Spleen (tissue), 11 donors: ENCODE results near the gene TBPL1. TPM values are rescaled to one million over a fixed set of nuclear protein-coding genes. Genes with fewer than 3 reads are reported as not detected.

Source experiments
- DNase-seq: peaks from one replicate; pipeline ENCODE4 v3.0.0-alpha.2; 2020
- H3K27ac ChIP-seq, 8 donors: fragments of 200-600 bp; sonication (generic) in 7 of 8; 1 replicate in 4 of 8; 2 replicates in 4 of 8; pipeline versions ENCODE4 v1.5.0 to v1.8.0; 2016 to 2021; ENCODE audit warnings: inconsistent platforms in 4 of 8, mild to moderate bottlenecking in 4 of 8, moderate library complexity in 1 of 8
- H3K27me3 ChIP-seq, 7 donors: fragments of 200-600 bp; sonication (generic) in 6 of 7; replicated peaks in 1 of 7; 1 replicate in 4 of 7; 2 replicates in 3 of 7; pipeline versions ENCODE4 v1.5.0 to v1.8.0; 2016 to 2021; ENCODE audit warnings: inconsistent platforms in 3 of 7, mild to moderate bottlenecking in 1 of 7
- H3K36me3 ChIP-seq, 6 donors: fragments of 200-600 bp; sonication (generic) in 5 of 6; 1 replicate in 4 of 6; 2 replicates in 2 of 6; pipeline versions ENCODE4 v1.5.0 to v1.8.0; 2016 to 2021; ENCODE audit warnings: inconsistent platforms in 2 of 6
- H3K4me1 ChIP-seq, 6 donors: fragments of 200-600 bp; sonication (generic) in 5 of 6; 1 replicate in 3 of 6; 2 replicates in 3 of 6; pipeline versions ENCODE4 v1.5.0 to v1.8.0; 2016 to 2021; ENCODE audit warnings: inconsistent platforms in 3 of 6
- H3K4me3 ChIP-seq, 8 donors: fragments of 200-600 bp; sonication (generic) in 7 of 8; 1 replicate in 4 of 8; 2 replicates in 4 of 8; pipeline versions ENCODE4 v1.5.0 to v1.8.0; 2016 to 2021; ENCODE audit warnings: inconsistent platforms in 4 of 8, mild to moderate bottlenecking in 4 of 8, moderate library complexity in 2 of 8
- H3K9me3 ChIP-seq, 8 donors: fragments of 200-600 bp; sonication (generic) in 7 of 8; 1 replicate in 4 of 8; 2 replicates in 4 of 8; pipeline versions ENCODE4 v1.5.0 to v1.8.0; 2016 to 2021; ENCODE audit warnings: inconsistent platforms in 4 of 8
- CTCF ChIP-seq, 11 experiments: fragments of 200-600 bp in 7 of 11; fragments of 450-650 bp in 4 of 11; sonication (generic) in 4 of 11; IDR thresholded peaks in 8 of 11; conservative IDR thresholded peaks in 3 of 11; 1 replicate in 7 of 11; 2 replicates in 4 of 11; pipeline versions ENCODE4 v1.4.0 to v1.8.0; 2016 to 2021; ENCODE audit warnings: antibody characterized with exemption in 11 of 11, inconsistent platforms in 4 of 11, mild to moderate bottlenecking in 1 of 11
- POLR2A ChIP-seq, 3 donors: fragments of 450-650 bp; IDR thresholded peaks; one replicate each; pipeline ENCODE4 v1.5.1; 2017; ENCODE audit warnings: antibody characterized with exemption in 3 of 3, mild to moderate bottlenecking in 1 of 3
- POLR2AphosphoS5 ChIP-seq, 3 donors: sonication (generic); formaldehyde crosslinking; IDR thresholded peaks; one replicate each; pipeline ENCODE4 v1.5.1; 2017; ENCODE audit warnings: antibody characterized with exemption in 3 of 3
- WGBS, 5 donors: extraction: QIAGEN DNeasy Blood & Tissue Kit in 3 of 5; methylation state at CpG; one replicate each; pipeline versions ENCODE4 v1.1.5 to v1.1.7; 2013 to 2018; 5-methylcytosine and 5-hydroxymethylcytosine counted together
- intact Hi-C: fragments of 100-400 bp; cut with DNase I; formaldehyde crosslinking; loops from one replicate; pipeline ENCODE4 v1.15.0; 2023; ENCODE audit warnings: low total_unique reads
- polyA plus RNA-seq, 3 donors: library from polyadenylated mRNA; stranded (reverse); fragments of 200-250 nt; gene quantifications; one replicate each; pipeline ENCODE4 v1.2.1, GENCODE V29; 2013
- total RNA-seq, 7 donors: library from RNA; depleted of rRNA in 3 of 7; stranded (reverse); fragments of >200 nt in 3 of 7; fragmentation: NEBNext Ultra II Directional in 4 of 7; extraction: Animal tissue kit (Norgen Biotek cat#: 25700) in 4 of 7; gene quantifications; one replicate each; pipeline versions ENCODE4 v1.1.0 to v1.2.1, GENCODE V29; 2016 to 2021
- donor health status: healthy with polysubstance abuse.
- donor health status: DM: no; HTN: no; CAD: no; lungs with moderate emphysema.
- donor health status: DM: no; HTN: no; CAD: no.
- donor health status: Bipolar disorder and iron deficiency.
- donor health status: healthy.
- donor health status: DM: no; HTN: no; CAD: no.
- donor health status: DM: yes; HTN: yes; CAD: no.

TBPL1 gene
- total and polyA plus RNA-seq, 10 donors: 17.0 to 33.3 (median 27.6) TPM

GRCh38 chr6:133938533-133938932 lies 14.5 kb upstream of the TBPL1 start:
- TF ChIP-seq CTCF (IDR thresholded peaks at IDR 0.05 in 8 of 11, conservative IDR thresholded peaks at IDR 0.05 in 3 of 11) (no peak), POLR2AphosphoS5 (IDR thresholded peaks at IDR 0.05) (no peak), POLR2A (IDR thresholded peaks at IDR 0.05) (no peak)
- DNase-seq: no peak
- peaks cover 0 to 4% (median 0%) of the 10 kb centered on the region in 7 donors for H3K27me3 ChIP-seq
- H3K4me3 ChIP-seq: no peak overlapping the region
- intact Hi-C loops: loop anchor here (5.0 kb wide), 1 partner anchor 34 kb away; no protein-coding TSS in a partner anchor
- no peaks in the 10 kb centered on the region for H3K36me3 ChIP-seq
- H3K9me3 ChIP-seq: peaks cover 0 to 19% (median 6%) of the 10 kb centered on the region in 8 donors
- 87 to 100% (median 95%) methylated on average over 1 of the region's 1 CpG for WGBS, 5 donors
- H3K4me1 ChIP-seq: peaks cover 0 to 4% (median 0%) of the 10 kb centered on the region in 6 donors
- no peak overlapping the region for H3K27ac ChIP-seq

- Histone ChIP-seq H3K36me3 (no peaks in the 10 kb centered on the region), H3K27ac (no peak overlapping the region), H3K4me3 (no peak overlapping the region), H3K9me3 (peaks cover 0 to 12% (median 0%) of the 10 kb centered on the region in 8 donors), H3K4me1 (peaks cover 0 to 4% (median 0%) of the 10 kb centered on the region in 6 donors), H3K27me3 (peaks cover 0 to 4% (median 0%) of the 10 kb centered on the region in 7 donors)
- 70 to 79% (median 72%) methylated on average over 8 of the region's 8 CpGs for WGBS, 5 donors
- no peak for TF ChIP-seq CTCF (IDR thresholded peaks at IDR 0.05 in 8 of 11, conservative IDR thresholded peaks at IDR 0.05 in 3 of 11)
- no peak for TF ChIP-seq POLR2A (IDR thresholded peaks at IDR 0.05)
- no peak for TF ChIP-seq POLR2AphosphoS5 (IDR thresholded peaks at IDR 0.05)
- intact Hi-C loops: loop anchor here (5.0 kb wide), 1 partner anchor 32 kb away; no protein-coding TSS in a partner anchor
- no peak for DNase-seq
Observed at GRCh38 chr6:133939778-133940667, 13.0 kb upstream of the TBPL1 start.

GRCh38 chr6:133945158-133945557 lies 7.9 kb upstream of the TBPL1 start:
- H3K4me1 ChIP-seq: no peaks in the 10 kb centered on the region
- no peaks in the 10 kb centered on the region for H3K36me3 ChIP-seq
- no peak overlapping the region for H3K27ac ChIP-seq
- no peak overlapping the region for H3K4me3 ChIP-seq
- H3K9me3 ChIP-seq: no peaks in the 10 kb centered on the region
- H3K27me3 ChIP-seq: peaks cover 0 to 4% (median 0%) of the 10 kb centered on the region in 7 donors
- 68 to 88% (median 76%) methylated on average over 2 to 3 of the region's 3 CpGs for WGBS, 5 donors
- intact Hi-C loops: no loop called here
- no peak for DNase-seq
- TF ChIP-seq CTCF (IDR thresholded peaks at IDR 0.05 in 8 of 11, conservative IDR thresholded peaks at IDR 0.05 in 3 of 11) (no peak), POLR2AphosphoS5 (IDR thresholded peaks at IDR 0.05) (no peak), POLR2A (IDR thresholded peaks at IDR 0.05) (no peak)

GRCh38 chr6:133947302-133947900 lies 5.6 kb upstream of the TBPL1 start:
- Histone ChIP-seq H3K36me3 (no peaks in the 10 kb centered on the region), H3K4me1 (peaks cover 0 to 12% (median 9%) of the 10 kb centered on the region in 6 donors), H3K9me3 (no peaks in the 10 kb centered on the region), H3K4me3 (no peak overlapping the region), H3K27ac (no peak overlapping the region), H3K27me3 (peaks cover 0 to under 1% (median 0%) of the 10 kb centered on the region in 7 donors)
- 78 to 91% (median 81%) methylated on average over 1 of the region's 1 CpG for WGBS, 5 donors
- intact Hi-C loops: no loop called here
- no peak for TF ChIP-seq POLR2A (IDR thresholded peaks at IDR 0.05)
- TF ChIP-seq POLR2AphosphoS5 (IDR thresholded peaks at IDR 0.05): no peak
- no peak for TF ChIP-seq CTCF (IDR thresholded peaks at IDR 0.05 in 8 of 11, conservative IDR thresholded peaks at IDR 0.05 in 3 of 11)
- no peak for DNase-seq
